Islet of Langerhans (tissue), 1 donor: Measurements from ENCODE around the gene ZSWIM8.
"Not testable (repeated sequence)": the region's sequence is repeated elsewhere in the genome, so short reads cannot be mapped to it uniquely, and the experiment has no call there.

Experiments
- FAIRE-seq: peaks from one replicate; lab custom pipeline; 2011; peaks lifted over from hg19 to GRCh38; lab: Jason Lieb, UNC

The ZSWIM8 gene

DNA sequence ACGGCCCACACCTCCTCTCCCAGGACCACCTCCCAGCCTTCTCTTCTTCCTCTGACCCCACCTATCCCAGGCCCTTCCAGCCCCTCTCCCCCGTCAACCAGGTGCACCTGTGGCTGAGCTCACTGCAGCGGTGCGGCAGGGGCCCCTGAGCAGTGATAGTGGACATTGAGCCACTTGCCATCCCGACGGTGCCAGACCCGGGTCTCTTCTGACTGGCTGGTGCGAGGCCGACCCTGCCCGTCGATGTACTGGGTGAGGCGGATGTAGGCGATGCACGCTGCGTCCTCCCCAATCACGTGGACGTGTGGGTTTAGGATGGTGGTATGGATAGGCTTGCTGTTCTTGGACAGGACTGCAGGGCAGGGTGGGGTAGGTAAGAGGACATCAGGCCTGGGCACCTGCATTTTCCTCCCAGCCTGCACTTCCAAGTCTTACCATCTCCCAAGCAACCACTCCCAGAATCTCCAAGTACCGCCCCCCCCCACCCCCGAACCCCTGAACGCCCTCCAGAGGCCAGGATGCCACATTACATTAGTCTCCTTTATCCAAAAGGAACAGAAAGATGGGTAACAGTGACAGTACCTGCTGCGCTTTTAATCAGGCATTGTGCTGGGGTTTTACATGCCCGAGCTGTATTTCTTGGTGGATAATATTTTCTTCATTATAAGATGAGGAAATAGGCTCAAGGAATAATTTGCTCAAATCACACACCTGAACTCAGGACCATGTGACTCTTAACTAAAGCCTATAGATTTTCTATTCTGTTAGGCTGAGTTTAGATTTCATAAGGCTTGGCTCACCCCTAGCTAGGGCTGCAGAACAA, 29.7 kb downstream of the ZSWIM8 start:
- no peak for FAIRE-seq

- FAIRE-seq, result no peak
Measured at GRCh38 chr10:73815719-73816030, 30.3 kb downstream of the ZSWIM8 start.

DNA sequence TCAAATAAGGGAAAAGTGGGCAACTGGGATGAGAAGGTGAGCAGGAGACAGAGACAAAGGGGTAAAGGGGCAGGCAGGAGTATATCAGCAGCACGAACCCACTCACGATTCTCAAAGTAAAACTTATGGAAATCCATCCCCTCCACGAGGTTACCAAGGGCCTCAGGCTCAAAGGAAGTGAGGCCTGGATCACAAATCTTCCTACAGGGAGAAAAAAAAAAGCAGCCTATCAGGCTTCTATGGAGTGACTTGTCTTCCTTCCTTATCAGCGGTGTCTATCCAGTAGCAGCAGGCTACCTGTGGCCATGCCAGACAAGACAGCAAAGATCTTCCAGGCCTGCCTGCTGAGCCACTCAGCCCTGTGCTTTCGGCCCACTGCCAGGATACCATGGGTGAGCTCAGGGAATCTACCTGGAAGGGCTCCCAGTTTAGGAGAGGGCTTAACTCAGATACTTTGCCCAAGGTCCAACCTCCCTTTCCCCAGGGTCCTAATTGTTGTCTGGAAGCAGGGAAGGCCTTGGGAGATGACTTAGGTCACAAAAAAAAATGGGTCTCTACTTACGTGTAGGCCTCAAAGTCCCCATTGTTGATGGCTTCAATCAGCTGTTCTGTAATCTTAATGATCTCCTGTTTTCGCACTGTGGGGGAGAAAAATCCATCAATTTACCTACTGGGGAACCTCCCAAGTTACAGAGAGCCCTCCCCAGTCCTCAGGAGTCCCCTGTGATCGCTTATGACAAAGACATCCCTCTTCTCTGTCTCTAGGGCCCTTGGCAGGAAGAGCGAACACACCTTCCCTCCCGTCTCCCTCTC, 31.7 kb downstream of the ZSWIM8 start:
- no peak for FAIRE-seq

- no peak for FAIRE-seq
Measured at GRCh38 chr10:73817826-73818225, 32.4 kb downstream of the ZSWIM8 start.

DNA sequence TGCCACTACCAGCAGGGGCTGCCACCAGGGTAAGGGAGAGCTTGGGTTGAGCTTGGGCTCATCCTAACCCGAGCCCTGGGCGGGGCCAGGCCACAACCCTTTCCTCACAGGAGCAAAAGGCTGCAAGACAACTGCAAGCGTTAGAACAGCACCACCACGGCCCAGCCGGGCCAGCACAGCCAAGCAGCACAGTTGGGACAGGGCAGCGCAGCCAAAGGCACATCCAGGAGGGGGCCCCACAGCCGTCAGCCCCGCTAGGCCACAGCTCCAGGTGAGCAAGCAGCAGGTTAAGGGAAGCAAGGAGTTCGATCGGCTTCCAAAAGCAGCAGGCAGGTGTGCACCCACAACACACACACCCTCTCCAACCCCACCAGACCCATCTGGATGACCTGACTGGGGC, 33.0 kb downstream of the ZSWIM8 start:
- no peak for FAIRE-seq

GRCh38 chr10:73819081-73819480, 33.7 kb downstream of the ZSWIM8 start:
- no peak for FAIRE-seq

DNA sequence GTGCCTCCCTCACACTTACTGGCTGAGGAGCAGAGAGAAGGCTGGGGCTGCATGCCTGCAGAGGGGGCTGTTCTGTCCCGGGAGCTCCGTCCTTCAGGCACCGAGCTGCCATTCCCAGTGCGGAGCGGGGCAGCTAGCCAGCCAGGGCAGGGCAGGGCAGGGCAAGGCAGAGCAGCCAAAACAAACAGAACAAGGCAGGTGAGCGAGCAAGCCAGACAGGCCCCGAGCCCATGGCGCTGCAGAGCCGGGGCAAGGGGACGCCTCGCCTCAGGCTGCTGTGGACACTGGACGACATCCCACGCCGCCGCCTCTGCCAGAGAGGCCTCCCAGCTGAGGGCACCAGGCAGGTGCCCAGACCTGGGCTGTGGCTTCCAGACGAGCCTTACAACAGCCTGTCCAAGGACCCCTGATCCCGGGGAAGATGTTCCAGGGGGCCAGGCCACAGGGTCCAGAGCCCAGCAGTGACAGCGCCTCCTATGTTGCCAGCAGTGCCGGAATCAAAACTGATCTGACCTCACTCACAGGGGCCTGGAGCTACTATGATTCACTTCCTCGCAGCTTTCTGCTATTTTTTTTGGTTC, 34.2 kb downstream of the ZSWIM8 start:
- FAIRE-seq, result no peak

DNA sequence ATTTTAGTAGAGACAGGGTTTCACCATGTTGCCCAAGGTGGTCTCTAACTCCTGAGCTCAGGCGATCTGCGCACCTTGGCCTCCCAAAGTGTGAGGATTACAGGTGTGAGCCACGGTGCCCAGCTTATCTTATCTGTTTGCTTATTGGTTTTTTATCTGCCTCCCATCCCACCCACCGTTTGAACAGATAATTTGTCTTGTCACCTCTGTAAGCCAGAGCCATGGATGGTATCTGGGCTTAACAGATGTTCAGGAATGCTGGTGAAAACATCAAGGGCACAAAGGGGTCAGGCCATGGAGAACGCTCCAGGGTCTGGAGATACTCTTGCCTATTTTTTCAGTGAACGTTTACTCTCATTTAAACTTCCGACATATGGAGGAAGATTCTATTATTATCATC, 38.0 kb downstream of the ZSWIM8 start:
- no peak for FAIRE-seq

DNA sequence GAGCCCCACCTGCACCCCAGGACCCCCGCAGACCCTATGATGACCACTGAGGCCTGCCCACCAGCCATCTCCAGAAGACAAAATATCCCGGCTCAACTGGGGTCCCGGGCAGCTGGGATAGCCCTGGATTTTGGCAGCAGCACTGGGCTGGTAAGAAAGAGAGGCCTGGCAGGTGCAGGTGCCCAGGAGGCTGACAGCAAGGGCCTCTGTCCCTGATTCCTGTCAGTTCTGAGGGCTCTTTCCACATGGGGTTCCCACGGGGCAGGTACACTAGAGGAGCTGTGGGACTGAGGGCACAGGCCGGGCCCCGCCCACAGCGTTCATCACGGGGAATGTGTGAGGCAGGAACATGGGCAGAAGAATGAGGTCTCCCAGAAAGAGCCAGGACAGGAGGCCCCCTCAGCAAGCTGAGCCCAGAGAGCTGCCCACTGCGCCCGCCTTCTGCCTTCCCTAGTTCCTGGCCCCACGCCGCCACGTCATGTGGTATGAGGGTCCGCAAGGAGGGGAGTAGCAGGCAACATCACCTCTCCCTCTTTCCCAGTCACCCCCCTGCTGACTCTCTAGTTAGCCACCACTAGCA, 38.8 kb downstream of the ZSWIM8 start:
- FAIRE-seq, result no peak

DNA sequence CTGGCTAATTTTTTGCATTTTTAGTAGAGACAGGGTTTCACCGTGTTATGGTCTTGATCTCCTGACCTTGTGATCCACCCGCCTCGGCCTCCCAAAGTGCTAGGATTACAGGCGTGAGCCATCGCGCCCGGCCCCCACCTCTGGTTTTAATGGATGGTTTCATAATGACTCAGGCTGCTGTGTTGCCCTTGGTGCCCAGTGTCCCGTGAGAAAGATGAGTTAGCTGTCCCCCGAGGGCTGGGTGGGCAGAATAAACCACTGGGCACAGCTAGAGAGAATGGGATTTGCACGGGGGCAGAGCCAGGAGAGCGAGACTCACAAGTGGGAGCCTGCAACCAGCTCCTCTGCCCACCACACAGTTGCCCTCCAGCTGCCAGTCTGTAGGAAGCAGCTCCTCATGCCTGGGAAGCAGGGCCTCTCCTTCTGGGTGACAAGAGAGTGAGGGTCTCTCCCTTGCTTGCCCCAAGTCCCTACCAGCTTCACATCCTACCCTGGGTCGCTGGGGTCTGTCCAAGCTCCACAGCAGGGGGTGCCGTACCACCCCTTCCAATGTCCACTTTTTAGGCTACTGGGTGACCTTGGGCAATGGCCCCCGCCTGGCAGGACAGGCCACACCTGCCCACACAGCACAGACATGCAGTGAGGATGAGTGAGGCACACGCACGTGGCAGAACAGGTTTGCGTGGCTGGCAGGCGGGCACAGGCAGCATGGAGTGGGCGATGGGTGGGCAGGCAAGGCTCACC, 42.1 kb downstream of the ZSWIM8 start:
- no peak for FAIRE-seq

DNA sequence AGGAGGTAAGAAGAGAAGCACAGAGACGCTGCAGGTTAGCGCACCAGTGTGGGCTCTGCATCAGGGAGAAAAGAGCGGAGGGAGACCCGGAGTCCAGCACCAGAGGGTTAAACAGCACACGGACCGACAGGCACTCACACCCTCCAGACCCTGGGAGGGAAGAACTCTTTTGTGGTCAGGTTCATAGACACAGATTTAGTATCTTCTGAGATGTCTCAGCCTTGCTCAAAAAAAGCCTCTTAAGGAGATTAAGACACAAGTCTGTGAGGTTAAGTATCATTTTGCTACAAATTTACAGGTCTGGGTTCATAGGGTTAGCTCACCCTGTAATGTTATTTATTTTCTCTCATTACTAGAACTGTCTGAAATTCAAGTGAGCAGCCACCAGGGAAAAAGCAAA, 42.8 kb downstream of the ZSWIM8 start:
- FAIRE-seq, result no peak

GRCh38 chr10:73829090-73829489, 43.7 kb downstream of the ZSWIM8 start:
- not testable (repeated sequence) for FAIRE-seq

GRCh38 chr10:73836427-73836980, 51.1 kb downstream of the ZSWIM8 start:
- FAIRE-seq, result no peak

DNA sequence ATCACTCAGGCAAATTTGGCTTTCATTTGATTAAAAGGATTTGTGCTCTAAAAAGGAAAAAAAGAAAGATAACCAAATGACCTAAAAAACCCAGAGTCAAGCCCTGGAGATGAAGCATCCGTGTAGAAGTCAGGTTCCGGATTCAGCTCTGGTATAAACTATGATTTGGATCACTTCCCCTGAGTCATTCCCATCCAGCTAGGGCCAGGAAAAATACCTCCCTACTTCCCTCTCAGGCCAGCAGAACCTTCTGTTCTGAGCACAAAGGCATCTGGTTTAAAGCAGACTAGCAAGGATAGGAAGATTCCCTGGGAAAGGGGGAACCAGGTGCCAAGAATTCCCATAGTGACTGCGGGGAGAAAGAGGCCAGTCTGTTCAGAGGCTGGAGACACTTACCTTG, 51.7 kb downstream of the ZSWIM8 start:
- FAIRE-seq, result no peak

DNA sequence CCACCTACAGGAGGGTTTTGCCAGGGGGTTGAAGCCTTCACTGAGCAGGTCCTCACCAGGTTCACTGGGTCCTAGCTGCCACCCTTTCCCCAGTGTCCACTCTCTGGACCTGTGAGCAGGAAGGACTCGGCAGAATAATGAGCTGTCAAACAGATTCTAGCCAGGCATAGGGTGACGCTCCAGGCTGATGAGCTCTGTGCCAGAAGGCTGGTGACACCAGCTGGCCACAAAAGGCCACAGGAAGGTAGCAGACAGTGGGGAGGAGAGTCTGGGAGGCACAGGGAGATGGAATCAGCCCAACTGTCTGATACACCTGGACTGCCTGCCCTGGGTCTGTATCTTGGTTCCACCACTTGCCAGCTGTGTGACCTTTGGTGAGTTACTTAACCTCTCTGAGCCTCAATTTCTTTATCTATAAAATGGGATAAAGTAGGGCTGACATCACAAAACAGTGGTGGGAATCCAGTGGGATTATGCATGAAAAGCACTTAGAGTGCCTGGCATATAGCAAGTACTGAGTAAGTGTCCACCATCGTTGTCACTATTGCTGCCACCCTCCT, 52.7 kb downstream of the ZSWIM8 start:
- FAIRE-seq, result no peak

GRCh38 chr10:73838827-73839226, 53.4 kb downstream of the ZSWIM8 start:
- no peak for FAIRE-seq

DNA sequence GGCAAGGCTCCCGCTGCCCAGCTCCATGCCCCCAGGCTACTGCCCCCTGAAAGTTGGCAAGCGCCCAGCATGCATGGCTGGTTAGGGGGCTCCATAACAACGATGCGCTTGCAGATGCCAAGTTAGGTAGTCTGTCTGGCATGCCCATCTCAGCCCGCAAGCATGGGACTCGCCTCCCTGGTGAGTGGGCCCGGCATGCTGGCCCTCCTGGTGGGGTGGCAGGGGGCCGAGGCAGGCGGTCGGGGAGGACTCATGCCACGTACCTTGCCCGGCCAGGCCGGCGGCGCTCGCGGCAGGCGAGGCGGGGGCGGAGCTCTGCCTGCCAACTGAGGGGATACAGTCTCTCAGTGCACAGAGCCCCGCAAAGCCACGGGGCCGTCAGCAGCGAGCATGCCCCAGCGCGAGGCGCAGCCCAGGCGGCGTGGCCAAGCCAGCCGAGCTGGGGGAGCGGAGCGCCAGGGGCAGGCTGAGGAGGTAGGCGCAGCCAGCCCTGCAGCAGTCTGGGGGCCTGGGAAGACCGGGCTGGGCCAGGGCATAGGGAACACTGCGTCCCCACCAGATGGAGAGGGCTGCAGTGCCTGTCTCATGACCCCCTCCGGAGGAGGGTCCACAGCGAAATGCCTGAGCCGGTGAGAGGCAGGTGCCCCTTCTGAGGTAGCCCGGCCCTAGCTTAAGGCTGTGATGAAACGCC, 54.0 kb downstream of the ZSWIM8 start:
- FAIRE-seq, result no peak

DNA sequence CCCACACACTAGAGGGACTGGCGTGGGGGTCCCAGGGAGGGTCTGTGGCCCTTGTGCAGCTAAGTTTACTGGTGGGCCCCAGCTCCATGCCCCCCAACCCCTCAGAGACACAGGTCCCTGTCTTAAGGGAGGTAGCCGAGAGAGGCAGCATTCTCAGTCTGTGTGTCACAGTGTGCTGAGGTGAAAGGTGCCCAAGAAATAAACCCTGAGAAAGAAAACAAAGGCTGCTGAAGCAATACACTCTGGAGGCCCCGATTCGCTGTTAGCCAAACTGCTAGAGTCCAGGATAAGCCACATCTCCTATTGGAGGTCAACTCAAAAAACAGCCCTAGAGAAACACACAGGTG, 54.6 kb downstream of the ZSWIM8 start:
- FAIRE-seq, result no peak

- no peak for FAIRE-seq
Measured at GRCh38 chr10:73840403-73841060, 55.1 kb downstream of the ZSWIM8 start.

DNA sequence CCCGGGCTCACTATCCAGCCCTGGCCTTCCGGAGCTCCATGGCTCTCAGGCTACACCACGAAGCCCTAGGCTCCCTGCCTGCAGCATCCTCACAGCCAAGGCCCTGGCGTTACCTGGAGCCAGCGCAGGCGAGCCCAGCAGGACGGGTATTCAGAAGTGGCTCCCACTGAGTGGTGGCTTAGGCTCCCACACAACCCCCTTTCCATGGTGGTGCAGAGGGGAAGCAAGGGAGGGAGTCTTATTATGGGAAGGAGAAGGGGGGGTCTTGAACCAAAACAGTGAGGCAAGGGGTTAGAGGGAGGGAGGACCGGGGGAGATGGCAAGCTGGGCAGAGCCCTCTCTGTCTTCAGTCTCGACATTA, 55.6 kb downstream of the ZSWIM8 start:
- no peak for FAIRE-seq
